Ascending aorta (tissue), 2 donors: ENCODE measurements around the gene PDGFC. TPM values are rescaled to one million over a fixed set of nuclear protein-coding genes. Genes with fewer than 3 reads are reported as not detected.

Experiments used
- DNase-seq, 2 donors: peaks; one replicate each; pipeline ENCODE4 v3.0.0-alpha.2; 2019; ENCODE audit warnings: low spot score in 2 of 2
- H3K27ac ChIP-seq, 2 donors: fragments of 200-600 bp; sonication (generic); one replicate each; pipeline ENCODE4 v1.5.1; 2016 to 2017; ENCODE audit warnings: mild to moderate bottlenecking in 1 of 2
- H3K27me3 ChIP-seq: fragments of 200-600 bp; sonication (generic); one replicate; pipeline ENCODE4 v1.5.1; 2017
- H3K36me3 ChIP-seq, 2 donors: fragments of 200-600 bp; sonication (generic); one replicate each; pipeline ENCODE4 v1.5.1; 2016
- H3K4me1 ChIP-seq, 2 donors: fragments of 200-600 bp; sonication (generic); one replicate each; pipeline ENCODE4 v1.5.1; 2016 to 2017; ENCODE audit warnings: mild to moderate bottlenecking in 1 of 2
- H3K4me3 ChIP-seq, 2 donors: fragments of 200-600 bp; sonication (generic); one replicate each; pipeline ENCODE4 v1.5.1; 2016 to 2017; ENCODE audit warnings: mild to moderate bottlenecking in 1 of 2
- H3K9me3 ChIP-seq, 2 donors: fragments of 200-600 bp; sonication (generic); one replicate each; pipeline ENCODE4 v1.5.1; 2016
- CTCF ChIP-seq, 3 experiments: fragments of 200-600 bp in 2 of 3; fragments of 450-650 bp in 1 of 3; sonication (generic) in 2 of 3; IDR thresholded peaks; one replicate each; pipeline ENCODE4 v1.5.1; 2016 to 2019; ENCODE audit warnings: antibody characterized with exemption in 3 of 3, mild to moderate bottlenecking in 1 of 3, moderate library complexity in 1 of 3
- intact Hi-C: fragments of 100-400 bp; cut with DNase I; formaldehyde crosslinking; loops from one replicate; pipeline ENCODE4 v1.15.1; 2023
- total RNA-seq: library from RNA; depleted of rRNA; stranded (reverse); fragments of >200 nt; gene quantifications from one replicate; pipeline ENCODE4 v1.1.0, GENCODE V29; 2016

PDGFC gene
- total RNA-seq, 1 donor from 2014 or later: 21.0 TPM

- TF ChIP-seq CTCF (IDR thresholded peaks at IDR 0.05): peak in 2 of 3 experiments; percentile 34 to 37
Observed at GRCh38 chr4:156983366-156983765, 11.8 kb upstream of the PDGFC start.

GRCh38 chr4:156981262-156981769, 9.7 kb upstream of the PDGFC start:
- no peaks in the 10 kb centered on the region for H3K27me3 ChIP-seq
- TF ChIP-seq CTCF (IDR thresholded peaks at IDR 0.05): no peak
- H3K36me3 ChIP-seq: no peaks in the 10 kb centered on the region
- intact Hi-C loops: no loop called here
- H3K9me3 ChIP-seq: no peaks in the 10 kb centered on the region
- DNase-seq: no peak
- H3K4me3 ChIP-seq: no peak overlapping the region
- H3K27ac ChIP-seq: no peak overlapping the region
- no peaks in the 10 kb centered on the region for H3K4me1 ChIP-seq

More at GRCh38 chr4:156983366-156983765, 11.8 kb upstream of the PDGFC start:
- no peaks in the 10 kb centered on the region for H3K4me1 ChIP-seq
- H3K36me3 ChIP-seq: no peaks in the 10 kb centered on the region
- intact Hi-C loops: no loop called here
- H3K4me3 ChIP-seq: no peak overlapping the region
- no peaks in the 10 kb centered on the region for H3K9me3 ChIP-seq
- DNase-seq: no peak
- H3K27me3 ChIP-seq: no peaks in the 10 kb centered on the region
- no peak overlapping the region for H3K27ac ChIP-seq

GRCh38 chr4:156977435-156978160, 6.0 kb upstream of the PDGFC start:
- Histone ChIP-seq H3K27me3 (no peaks in the 10 kb centered on the region), H3K27ac (no peak overlapping the region), H3K9me3 (no peaks in the 10 kb centered on the region), H3K4me1 (no peaks in the 10 kb centered on the region), H3K36me3 (no peaks in the 10 kb centered on the region), H3K4me3 (no peak overlapping the region)
- TF ChIP-seq CTCF (IDR thresholded peaks at IDR 0.05): no peak
- DNase-seq: no peak
- intact Hi-C loops: loop anchor here (10.0 kb wide), 1 partner anchor 1023 kb away; the partner anchor contains the start of gene CTSO

GRCh38 chr4:156976147-156976546, 4.5 kb upstream of the PDGFC start:
- no peaks in the 10 kb centered on the region for H3K9me3 ChIP-seq
- DNase-seq: no peak
- H3K4me1 ChIP-seq: no peaks in the 10 kb centered on the region
- H3K27ac ChIP-seq: no peak overlapping the region
- H3K4me3 ChIP-seq: no peak overlapping the region
- intact Hi-C loops: loop anchor here (10.0 kb wide), 1 partner anchor 1021 kb away; the partner anchor contains the start of gene CTSO
- no peaks in the 10 kb centered on the region for H3K36me3 ChIP-seq
- no peaks in the 10 kb centered on the region for H3K27me3 ChIP-seq
- TF ChIP-seq CTCF (IDR thresholded peaks at IDR 0.05): no peak

GRCh38 chr4:156975686-156976085, 4.1 kb upstream of the PDGFC start:
- intact Hi-C loops: loop anchor here (2.0 to 10.0 kb wide), 2 partner anchors 23 to 1021 kb away; partner anchors contain the start of gene CTSO
- TF ChIP-seq CTCF (IDR thresholded peaks at IDR 0.05): no peak

More at GRCh38 chr4:156975686-156976085, 4.1 kb upstream of the PDGFC start:
- H3K9me3 ChIP-seq: no peaks in the 10 kb centered on the region
- H3K4me3 ChIP-seq: no peak overlapping the region
- no peaks in the 10 kb centered on the region for H3K4me1 ChIP-seq
- H3K27ac ChIP-seq: no peak overlapping the region
- no peaks in the 10 kb centered on the region for H3K36me3 ChIP-seq
- DNase-seq: no peak
- no peaks in the 10 kb centered on the region for H3K27me3 ChIP-seq
